ENCODE results near the gene RPL27.
"Not testable (repeated sequence)": the region's sequence is repeated elsewhere in the genome, so short reads cannot be mapped to it uniquely, and the experiment has no call there.

RPL27 gene

GRCh38 chr17:42997984-42998938 is at the start of gene RPL27:
Gene RPL27, plus strand, starts transcription at chr17:42998419. Its CDS starts 332 bp downstream, at chr17:42998751.
- DNase-seq, result peak; percentile 95

- DNase-seq, result no peak
These were observed 48.0 kb upstream of the RPL27 start for GRCh38 chr17:42950044-42950783.

GRCh38 chr17:42953669-42954068 is 44.5 kb upstream of the RPL27 start:
- no peak for DNase-seq

- DNase-seq, result peak; percentile 62
These were observed 33.9 kb upstream of the RPL27 start, which contains the start of gene AARSD1 for GRCh38 chr17:42964161-42964932. Gene AARSD1, minus strand, starts transcription at chr17:42964454. Its CDS starts 14 bp downstream, at chr17:42964440.

- DNase-seq, result no peak
These were observed 30.3 kb upstream of the RPL27 start for GRCh38 chr17:42967925-42968324.

GRCh38 chr17:42969001-42969581 is 29.1 kb upstream of the RPL27 start:
- no peak for DNase-seq

- DNase-seq, result no peak
These were observed 26.6 kb upstream of the RPL27 start for GRCh38 chr17:42971589-42971988.

- not testable (repeated sequence) for DNase-seq
These were observed 24.9 kb upstream of the RPL27 start for GRCh38 chr17:42973323-42973722.

GRCh38 chr17:42975265-42975664 is 23.0 kb upstream of the RPL27 start:
- DNase-seq, result no peak

- DNase-seq, result not testable (repeated sequence)
These were observed 22.5 kb upstream of the RPL27 start for GRCh38 chr17:42975701-42976100.

- DNase-seq, result no peak
These were observed 18.5 kb upstream of the RPL27 start, which contains the start of gene PTGES3L for GRCh38 chr17:42979511-42980273. Gene PTGES3L, minus strand, starts transcription at chr17:42980080. Its CDS starts 27 bp downstream, at chr17:42980053.

GRCh38 chr17:42980274-42980765 is 17.9 kb upstream of the RPL27 start, which contains the start of gene RUNDC1:
Gene RUNDC1, plus strand, starts transcription at chr17:42980565. Its CDS starts 12 bp downstream, at chr17:42980577.
- DNase-seq, result peak; percentile 60

GRCh38 chr17:42980766-42981397 is 17.3 kb upstream of the RPL27 start:
- DNase-seq, result no peak

GRCh38 chr17:42982266-42982665 is 16.0 kb upstream of the RPL27 start:
- no peak for DNase-seq

- DNase-seq, result no peak
These were observed 13.0 kb upstream of the RPL27 start for GRCh38 chr17:42985225-42985624.

GRCh38 chr17:42989141-42989540 is 9.1 kb upstream of the RPL27 start:
- no peak for DNase-seq

GRCh38 chr17:42989726-42990652 is 8.2 kb upstream of the RPL27 start:
- no peak for DNase-seq

- no peak for DNase-seq
These were observed 6.7 kb upstream of the RPL27 start for GRCh38 chr17:42991471-42991870.

- no peak for DNase-seq
These were observed 5.3 kb upstream of the RPL27 start for GRCh38 chr17:42992872-42993271.

- not testable (repeated sequence) for DNase-seq
These were observed 4.3 kb upstream of the RPL27 start for GRCh38 chr17:42993913-42994312.
